Measurements from ENCODE around the gene PCDHA10.

GRCh38 chr5:140833993-140834392 is 21.7 kb upstream of the PCDHA10 start, which contains the start of gene PCDHA7:
- TF ChIP-seq, protein P1, sequence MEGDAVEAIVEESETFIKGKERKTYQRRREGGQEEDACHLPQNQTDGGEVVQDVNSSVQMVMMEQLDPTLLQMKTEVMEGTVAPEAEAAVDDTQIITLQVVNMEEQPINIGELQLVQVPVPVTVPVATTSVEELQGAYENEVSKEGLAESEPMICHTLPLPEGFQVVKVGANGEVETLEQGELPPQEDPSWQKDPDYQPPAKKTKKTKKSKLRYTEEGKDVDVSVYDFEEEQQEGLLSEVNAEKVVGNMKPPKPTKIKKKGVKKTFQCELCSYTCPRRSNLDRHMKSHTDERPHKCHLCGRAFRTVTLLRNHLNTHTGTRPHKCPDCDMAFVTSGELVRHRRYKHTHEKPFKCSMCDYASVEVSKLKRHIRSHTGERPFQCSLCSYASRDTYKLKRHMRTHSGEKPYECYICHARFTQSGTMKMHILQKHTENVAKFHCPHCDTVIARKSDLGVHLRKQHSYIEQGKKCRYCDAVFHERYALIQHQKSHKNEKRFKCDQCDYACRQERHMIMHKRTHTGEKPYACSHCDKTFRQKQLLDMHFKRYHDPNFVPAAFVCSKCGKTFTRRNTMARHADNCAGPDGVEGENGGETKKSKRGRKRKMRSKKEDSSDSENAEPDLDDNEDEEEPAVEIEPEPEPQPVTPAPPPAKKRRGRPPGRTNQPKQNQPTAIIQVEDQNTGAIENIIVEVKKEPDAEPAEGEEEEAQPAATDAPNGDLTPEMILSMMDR (IDR thresholded peaks at IDR 0.05) = peak in 1 of 5 experiments; percentile 5
- TF ChIP-seq EP300 (IDR thresholded peaks at IDR 0.05) = no peak
- TF ChIP-seq POLR2A (IDR thresholded peaks at IDR 0.05) = no peak
